CD4-positive, alpha-beta T cell treated with Interleukin-10 for 1 hour (primary cell): ENCODE data around the gene PHPT1.
"Not testable (repeated sequence)": the region's sequence is repeated elsewhere in the genome, so short reads cannot be mapped to it uniquely, and the experiment has no call there.

Experiments used
- DNase-seq: peaks from one replicate; pipeline ENCODE4 v3.0.0-alpha.2; 2020

Gene PHPT1

DNA sequence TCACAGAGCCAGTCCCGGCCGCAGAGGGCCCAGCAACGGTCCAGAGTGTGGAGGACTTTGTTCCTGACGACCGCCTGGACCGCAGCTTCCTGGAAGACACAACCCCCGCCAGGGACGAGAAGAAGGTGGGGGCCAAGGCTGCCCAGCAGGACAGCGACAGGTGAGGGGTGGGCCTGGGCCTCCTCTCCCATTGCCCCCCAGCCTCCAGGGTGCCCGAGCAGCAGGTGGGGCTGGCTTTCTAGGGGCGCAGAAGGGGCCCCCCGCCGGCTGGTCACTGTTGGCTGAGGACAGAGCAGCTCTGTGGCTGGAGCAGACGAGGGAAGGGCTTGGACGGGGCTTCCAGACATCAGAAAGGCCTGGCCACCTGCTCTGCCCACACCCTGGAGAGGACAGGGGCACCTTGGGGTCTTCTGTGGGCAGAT is 11.3 kb upstream of the PHPT1 start:
- DNase-seq = not testable (repeated sequence)

DNA sequence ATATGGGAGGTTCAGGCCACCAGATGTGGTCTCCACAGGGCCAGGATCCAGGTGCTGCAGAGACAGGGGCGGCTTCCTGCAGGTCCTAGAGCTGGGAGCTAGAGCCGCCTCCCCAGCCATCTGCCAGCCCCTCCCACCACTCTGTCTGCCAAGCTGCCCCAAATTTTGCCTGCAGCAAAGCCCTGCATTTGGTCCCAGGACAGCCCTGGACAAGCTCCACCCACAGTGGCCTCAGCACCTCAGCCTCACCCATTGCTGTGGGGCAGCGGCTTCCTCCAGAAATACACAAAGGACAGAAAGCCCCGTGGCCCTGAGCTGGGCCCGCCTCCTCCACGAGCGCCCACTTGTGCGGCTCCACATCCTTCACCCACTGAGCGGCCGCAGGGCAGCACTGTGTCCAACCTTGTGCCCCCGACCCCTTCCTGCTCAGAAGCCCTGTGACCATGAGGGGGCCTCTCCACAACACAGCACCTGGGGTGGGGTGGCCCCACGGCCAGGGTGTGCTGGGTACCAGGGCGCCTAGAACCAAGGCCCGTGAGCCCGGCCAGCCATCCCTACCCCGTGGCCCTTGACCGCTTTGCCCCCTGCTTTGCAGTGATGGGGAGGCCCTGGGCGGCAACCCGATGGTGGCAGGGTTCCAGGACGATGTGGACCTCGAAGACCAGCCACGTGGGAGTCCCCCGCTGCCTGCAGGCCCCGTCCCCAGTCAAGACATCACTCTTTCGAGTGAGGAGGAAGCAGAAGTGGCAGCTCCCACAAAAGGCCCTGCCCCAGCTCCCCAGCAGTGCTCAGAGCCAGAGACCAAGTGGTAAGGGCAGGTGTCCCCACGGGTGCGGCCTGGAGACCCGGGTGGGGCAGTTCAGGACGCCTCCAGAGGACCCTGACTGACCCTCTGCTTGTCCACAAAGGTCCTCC is 10.6 kb upstream of the PHPT1 start:
- no peak for DNase-seq

DNA sequence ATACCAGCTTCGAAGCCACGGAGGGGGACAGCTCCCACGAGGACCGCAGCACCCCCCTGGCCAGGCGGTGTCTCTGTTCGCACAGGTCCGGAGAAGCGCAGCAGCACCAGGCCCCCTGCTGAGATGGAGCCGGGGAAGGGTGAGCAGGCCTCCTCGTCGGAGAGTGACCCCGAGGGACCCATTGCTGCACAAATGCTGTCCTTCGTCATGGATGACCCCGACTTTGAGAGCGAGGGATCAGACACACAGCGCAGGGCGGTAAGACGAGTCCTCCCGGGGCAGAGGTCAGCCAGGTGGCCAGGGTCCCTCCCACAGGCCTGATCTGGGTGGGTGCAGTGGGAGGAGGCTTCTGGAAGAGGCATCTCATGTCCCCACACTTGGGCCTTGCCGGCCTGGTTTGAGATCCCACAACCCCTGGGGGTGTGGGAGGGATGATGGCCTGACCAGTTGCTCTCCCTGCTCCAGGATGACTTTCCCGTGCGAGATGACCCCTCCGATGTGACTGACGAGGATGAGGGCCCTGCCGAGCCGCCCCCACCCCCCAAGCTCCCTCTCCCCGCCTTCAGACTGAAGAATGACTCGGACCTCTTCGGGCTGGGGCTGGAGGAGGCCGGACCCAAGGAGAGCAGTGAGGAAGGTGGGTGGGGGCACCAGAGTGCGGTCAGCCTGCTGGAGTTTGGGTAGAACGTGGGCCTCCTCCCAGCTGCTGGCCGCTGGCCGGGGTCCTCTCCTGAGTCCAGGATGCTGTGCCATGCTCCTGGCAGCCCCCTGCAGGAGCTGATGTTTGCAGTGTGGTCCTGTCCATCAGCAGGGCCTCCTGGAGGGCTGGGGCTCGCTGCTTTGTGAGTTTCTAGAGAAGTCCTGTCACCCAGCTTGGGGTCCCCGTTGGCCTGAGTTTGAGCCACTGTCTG is 9.7 kb upstream of the PHPT1 start:
- no peak for DNase-seq

DNA sequence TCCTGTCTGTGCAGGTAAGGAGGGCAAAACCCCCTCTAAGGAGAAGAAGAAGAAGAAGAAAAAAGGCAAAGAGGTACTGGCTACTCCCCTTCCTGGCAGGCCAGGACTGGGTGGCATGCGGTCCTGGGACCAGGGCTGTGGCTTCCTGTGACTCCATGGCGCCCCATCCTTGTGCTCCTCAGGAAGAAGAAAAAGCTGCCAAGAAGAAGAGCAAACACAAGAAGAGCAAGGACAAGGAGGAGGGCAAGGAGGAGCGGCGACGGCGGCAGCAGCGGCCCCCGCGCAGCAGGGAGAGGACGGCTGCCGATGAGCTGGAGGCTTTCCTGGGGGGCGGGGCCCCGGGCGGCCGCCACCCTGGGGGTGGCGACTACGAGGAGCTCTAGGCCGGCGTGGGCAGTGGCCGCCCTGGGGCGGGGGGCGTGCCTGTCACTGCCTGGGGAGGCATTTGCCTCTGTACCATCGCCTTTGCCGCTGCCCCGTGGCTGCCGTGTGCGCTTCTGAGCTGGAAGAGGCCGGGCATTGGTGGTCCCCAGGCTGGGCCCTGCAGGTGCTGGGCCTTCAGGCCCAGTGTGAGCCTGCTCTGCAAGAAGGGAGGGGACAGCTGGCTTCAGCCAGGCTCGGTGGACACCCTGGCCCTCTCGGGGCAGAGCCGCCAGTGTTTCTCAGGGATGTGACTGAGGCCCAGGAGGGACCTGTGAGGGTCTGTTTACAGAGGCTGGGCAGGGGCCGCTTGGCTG is 8.9 kb upstream of the PHPT1 start:
- DNase-seq = no peak

DNA sequence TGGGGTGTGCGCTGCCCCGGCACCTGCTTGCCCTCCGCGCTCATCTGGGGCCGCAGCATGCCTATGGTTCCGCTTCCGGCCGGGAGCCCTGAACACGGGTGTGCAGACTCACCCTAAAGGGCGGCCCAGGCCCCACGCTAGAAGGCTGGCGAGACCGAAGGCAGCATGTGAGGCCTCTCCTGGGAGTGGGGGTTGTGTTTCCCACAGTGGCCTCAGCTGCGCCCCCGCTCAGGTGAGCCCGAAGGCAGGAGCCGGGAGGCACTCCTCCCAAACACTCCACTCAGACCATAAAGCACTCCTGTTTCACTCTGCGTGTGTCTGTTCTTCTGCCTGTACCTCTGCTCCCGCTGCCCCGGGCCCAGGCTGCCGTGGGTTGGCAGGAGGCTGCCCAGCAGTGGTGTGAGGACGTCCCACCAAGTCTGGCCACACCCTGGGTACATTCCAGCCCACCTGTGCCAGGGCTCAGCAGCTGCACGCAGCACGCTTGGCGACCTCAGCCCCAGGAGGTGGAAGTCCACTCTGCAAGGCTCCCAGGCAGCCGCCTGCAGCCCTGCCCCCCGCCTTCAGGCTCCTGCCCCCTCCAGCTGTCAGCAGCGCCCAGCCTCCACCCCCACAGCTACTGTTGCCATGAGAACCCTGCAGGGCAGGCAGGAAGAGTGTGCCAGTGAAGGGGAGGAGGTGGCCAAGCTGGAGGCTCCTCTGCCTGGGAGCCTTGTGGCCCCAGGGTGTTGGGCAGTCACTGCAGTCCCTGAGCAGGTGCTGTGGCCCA is 8.1 kb upstream of the PHPT1 start:
- no peak for DNase-seq

DNA sequence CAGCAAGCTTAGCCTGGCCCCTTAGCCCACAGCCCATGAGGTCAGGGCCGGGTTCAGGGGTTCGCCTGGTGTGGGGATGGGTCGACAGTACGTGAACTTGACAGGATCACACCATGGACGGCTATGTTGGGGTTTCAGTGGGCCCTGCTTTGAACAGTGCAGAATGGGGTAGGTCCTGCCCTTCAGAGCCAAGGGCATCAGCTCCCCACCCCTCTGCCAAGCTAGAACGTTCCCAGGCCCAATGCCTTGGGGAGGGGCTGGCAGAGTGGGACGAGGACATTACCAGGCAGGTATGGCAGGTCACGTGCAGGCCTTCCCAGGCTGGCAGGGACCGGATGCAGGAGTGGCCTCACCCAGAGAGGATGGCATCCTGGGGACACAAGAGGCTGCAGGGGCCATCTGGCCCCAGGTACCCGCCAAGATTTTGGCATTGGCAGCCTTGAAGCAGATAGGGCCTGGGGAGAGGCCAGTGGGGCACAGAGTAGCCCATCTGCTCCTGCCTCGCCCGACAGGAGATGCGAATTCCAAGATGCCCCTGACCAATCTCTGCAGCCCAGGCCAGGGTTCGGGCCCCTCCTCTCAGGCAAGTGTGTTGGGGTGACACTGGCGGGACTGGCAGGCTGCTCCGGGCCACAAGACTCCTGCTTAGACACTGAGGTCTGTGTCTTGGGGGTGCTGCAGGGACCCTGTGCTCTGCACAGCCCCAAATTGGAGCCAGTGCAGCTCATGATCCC is 7.4 kb upstream of the PHPT1 start:
- DNase-seq = not testable (repeated sequence)

DNA sequence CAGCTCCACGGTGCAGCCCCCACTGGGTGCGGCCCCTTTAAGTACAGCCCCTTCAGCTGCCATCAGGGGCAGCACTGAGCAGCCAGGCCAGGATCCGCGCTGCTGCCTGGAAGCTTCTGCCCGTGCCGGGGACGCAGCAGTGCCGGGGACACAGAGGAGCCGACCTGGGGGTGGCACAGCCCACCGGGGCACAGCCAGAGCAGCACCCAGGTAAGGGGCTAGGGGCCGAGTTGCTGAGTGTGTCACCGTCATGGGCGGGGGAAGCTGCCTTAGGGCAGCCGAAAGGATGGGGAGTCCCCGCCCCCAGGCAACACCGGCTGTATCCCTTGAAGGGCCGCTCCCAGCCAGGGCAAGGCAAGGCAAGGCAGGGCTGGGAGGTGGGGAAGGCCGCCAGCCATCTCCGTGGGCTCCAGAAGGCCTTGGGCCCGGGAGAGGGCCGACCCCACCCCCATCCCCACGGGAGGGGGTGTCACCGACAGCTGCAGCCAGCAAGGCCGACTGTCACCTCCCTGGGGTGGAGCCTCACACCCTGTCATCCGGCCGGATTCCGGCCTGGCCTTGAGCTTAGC is 6.7 kb upstream of the PHPT1 start, which contains the start of gene AJM1:
AJM1 (plus strand) TSS at position 99 of the 569 bp plus-strand sequence. CDS start 1,937 bp downstream, outside the sequence.
- peak; percentile 85 for DNase-seq

DNA sequence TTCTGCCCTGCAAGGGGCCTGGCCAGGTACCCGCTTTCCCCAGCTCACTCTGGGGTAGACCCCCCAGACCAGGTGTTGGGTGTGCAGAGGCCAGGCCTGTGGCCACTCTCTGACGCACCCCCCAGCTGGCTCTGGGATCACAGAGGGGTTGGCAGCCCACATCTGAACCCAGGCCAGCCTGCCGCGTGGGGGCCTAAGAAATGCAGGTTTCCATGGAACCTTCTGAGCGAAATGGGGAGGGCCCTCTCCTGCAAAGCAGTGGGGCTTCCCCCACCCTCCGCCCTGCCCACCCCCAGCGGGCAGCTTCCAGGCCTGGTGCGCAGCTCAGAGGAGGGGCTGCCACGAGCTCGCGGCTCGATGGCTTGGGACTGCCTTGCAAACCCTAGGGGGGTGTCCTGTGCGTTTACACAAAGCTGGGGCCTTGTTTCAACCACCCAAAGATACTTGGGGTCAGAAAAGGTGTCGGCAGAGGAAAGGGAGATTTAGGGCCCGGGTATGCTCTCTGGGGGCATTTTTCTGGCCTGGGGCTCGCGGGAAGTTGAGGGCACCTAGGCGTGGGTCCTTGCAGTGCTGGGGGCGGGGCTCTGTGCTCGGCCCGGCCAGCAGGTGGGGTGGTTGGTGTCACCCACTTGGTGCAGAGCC is 5.9 kb upstream of the PHPT1 start:
- DNase-seq = peak; percentile 14

DNA sequence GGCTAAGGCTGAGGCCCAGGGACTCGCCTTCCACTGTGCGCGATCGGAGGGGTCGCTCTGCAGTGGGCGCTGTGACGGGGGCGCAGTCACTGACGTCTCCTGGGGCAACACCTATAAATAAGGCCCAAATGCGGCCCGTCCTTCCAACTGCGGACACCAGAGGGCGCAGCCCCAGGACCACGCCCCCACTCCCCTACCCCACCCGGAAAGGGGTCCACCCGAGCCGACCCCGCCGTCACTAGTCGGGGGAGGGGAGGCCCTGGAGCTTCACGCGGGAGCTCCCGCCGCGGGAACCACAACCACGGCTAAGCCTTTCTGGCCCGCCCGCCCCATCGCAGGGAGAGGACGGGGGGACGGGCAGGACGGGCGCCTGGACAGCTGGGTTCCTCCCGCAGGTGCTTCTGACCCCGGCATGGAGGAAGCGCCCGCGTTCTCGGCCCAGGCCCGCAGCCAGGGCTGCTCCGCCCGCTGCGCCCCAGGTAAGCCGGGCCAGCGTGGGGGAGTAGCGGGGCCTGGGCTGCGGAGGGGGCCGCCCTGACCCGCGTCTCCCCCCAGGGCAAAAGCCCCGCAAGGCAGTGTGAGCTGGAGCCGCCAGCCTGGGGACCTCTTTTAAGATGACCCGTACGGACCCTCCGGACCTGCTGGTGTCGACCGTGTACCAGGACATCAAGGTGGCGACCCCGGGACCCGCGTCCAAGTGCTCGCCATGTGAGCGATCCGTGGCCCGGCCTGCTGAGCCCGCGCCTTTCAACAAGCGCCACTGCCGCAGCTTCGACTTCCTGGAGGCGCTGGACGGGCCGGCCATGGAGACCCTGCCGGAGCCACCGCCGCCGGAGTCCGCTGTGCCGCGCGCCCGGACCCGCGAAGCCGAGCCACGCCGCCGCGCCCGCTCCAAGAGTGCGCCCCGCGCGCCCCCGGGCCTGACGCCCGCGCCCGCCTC is 5.1 kb upstream of the PHPT1 start:
- peak; percentile 70 for DNase-seq

DNA sequence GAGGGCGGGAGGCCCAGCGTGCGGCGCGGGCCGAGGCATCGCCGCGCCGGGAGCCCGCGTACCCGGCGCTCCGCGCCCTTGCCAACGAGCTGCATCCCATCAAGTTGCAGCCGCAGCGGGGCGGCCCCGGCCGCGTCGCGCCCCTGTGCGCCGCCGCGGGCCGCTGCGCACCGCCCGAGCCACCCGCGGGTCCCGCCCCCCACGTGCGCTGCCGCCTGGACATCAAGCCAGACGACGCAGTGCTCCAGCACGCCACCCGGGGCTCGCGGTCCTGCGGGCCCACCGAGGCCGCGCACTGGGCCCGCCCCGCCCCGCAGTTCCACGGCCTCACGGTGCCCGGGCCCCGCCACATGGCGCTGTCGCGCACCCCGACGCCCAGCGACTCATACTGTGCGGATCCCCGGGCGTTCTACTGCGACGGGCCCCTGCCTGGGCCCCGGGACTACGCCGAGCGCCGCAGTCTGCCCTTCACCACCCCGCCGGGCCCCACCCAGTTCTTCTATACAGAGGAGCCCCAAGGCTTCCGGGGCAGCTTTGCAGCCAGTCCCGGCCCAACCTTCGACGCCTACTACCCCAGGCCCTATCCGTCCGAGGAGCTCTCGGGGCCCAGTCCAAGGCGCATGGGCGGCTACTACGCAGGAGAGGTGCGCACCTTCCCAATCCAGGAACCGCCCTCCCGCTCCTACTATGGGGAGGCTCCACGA is 4.3 kb upstream of the PHPT1 start:
- DNase-seq = peak; percentile 19

DNA sequence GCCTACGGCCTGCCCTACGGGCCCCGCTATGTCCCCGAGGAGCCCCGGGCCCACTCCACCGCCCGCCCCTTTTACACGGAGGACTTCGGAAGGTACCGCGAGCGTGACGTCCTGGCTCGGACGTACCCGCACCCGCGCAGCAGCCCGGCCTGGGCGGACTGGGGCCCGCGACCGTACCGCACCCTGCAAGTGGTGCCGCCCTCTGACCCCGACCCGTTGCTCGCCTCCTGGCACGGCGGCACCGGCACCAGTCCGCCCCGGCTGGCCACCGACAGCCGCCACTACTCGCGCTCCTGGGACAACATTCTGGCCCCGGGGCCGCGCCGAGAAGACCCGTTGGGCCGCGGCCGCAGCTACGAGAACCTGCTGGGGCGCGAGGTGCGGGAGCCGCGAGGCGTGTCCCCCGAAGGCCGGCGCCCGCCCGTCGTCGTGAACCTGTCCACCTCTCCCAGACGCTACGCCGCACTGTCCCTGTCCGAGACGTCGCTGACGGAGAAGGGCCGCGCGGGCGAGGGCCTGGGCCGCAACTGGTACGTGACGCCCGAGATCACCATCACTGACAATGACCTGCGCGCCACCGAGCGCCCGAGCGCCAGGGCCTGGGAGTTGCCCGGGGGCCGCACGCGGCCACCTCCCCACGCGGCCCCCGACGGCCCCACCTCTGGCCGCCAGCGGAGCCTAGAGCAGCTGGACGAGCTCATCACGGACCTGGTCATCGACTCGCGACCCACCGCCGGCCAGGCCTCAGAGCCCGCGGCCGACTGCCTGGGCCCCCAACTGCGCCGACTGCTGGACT is 3.5 kb upstream of the PHPT1 start:
- DNase-seq = no peak

DNA sequence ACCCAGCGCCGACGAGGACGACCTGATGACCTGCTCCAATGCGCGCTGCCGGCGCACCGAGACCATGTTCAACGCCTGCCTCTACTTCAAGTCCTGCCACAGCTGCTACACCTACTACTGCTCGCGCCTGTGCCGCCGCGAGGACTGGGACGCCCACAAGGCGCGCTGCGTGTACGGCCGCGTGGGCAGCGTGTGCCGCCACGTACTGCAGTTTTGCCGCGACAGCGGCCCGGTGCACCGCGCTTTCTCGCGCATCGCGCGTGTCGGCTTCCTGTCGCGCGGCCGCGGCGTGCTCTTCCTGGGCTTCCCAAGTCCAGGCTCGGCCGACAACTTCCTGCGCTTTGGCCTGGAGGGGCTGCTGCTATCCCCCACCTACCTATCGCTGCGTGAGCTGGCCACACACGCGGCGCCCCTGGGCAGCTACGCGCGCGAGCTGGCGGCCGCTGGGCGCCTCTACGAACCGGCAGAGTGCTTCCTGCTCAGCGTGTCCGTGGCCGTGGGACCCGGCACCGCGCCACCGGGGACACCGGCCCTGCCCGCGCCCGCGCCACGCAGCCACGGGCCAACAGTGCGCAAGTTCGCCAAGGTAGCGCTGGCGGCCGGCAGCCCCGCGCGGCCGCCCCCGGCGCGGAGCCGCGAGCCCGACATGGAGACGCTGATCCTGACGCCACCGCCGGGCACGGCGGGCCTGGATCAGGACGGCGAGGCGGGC is 2.7 kb upstream of the PHPT1 start:
- peak; percentile 12 for DNase-seq

DNA sequence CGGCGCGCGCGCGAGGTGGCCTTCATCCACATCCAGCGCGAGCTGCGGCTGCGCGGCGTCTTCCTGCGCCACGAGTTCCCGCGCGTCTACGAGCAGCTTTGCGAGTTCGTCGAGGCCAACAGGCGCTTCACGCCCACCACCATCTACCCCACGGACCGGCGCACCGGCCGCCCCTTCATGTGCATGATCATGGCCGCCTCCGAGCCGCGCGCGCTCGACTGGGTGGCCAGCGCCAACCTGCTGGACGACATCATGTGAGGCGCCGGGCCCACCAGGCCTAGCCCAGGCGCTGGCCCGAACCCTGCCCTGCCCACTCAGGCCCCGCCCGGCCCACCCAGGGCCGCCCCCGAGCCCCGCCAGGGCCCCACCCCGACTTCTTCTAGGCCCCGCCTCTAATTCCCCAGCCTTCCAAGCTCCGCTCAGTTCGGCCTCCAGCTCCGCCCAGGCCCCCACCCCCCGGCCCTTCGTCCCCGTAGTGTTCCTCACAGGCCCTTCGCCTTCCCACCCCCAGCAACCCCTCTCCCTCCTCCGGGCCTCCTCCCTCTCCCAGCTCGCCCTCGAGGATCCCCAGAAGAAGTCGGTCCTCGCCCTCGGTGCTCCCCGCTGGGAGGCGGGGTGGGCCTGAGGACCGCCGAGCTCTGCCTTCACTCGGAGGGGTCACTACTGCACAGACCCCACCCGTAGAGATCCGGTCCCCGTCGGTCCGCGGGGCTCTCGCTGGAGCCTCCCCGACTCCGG is 2.0 kb upstream of the PHPT1 start:
- DNase-seq = peak; percentile 13

DNA sequence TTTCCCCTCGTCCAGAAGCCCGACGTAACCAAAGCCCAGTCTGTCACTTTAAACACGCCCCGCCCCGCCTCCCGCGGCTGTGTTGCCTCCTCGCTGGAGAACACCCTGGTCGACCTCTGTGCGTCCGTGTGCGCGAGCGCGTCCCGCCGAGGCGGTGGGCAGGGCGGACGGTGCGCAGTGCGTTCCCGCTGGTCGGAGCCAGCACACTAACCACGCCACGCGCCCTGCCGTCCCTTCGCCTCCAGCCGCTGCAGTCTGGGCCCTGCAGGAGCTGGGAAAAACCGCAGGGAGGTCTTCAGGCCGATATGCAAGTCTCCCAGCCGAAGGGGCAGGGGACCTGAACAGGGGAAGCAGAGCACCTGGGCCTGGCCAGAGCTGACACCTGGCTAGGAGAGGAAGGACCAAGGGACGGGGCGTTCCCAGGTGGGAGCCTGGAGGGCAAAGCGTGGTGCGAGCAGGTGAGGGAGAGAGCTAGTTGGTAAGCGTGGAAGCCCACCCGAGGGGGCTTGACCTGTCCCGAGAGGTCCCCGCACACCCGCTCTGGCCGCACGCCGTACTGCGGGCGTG is 1.3 kb upstream of the PHPT1 start:
- peak; percentile 76 for DNase-seq

DNA sequence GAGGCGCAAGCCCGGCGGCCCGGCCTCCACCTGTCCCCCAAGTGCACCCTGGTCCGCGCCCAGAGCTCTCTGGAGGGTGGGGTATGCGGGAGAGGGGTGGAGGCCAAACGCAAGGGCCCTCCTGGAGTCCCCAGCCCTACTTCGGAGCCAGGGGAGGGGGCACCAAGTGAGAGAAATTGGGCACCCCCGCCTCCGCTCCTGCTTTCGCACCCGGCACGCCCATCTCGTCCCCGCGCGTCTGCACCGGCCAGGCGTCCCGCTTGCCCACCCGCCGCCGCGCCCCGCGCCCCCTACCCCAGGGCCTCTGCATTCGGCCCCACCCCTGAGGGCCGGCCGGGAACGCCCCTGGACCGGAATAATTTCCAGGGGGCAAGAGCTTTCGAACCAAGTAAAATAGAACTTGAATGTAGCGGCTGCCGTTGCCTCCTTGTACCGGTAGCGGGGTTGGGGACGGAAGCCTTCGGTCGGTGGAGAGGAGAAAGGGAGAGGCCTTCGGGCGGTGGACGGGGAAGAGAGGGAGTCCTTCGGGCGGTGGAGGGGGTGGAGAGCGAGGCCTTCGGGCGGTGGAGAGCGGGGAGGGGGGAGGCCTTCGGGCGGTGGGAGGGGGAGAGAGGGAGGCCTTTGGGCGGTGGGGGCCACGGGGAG is 694 bp upstream of the PHPT1 start:
- peak; percentile 34 for DNase-seq
